Skeletal muscle satellite cell (primary cell): ENCODE measurements around the gene PLK2. TPM values are rescaled to one million over a fixed set of nuclear protein-coding genes. Genes with fewer than 3 reads are reported as not detected.

Experiments
- H3K27me3 ChIP-seq: 2 replicates; pipeline ENCODE4 v1.7.0; 2013; ENCODE audit warnings: low read length; ENCODE audit not compliant: control insufficient read depth, insufficient read depth
- H3K36me3 ChIP-seq: 2 replicates; pipeline ENCODE4 v1.7.0; 2013; ENCODE audit warnings: mild to moderate bottlenecking, control low read depth, low read length; ENCODE audit not compliant: insufficient read depth
- H3K4me1 ChIP-seq: 2 replicates; pipeline ENCODE4 v1.7.0; 2013; ENCODE audit warnings: low read length; ENCODE audit not compliant: control insufficient read depth, insufficient read depth
- H3K4me2 ChIP-seq: 2 replicates; pipeline ENCODE4 v1.7.0; 2013; ENCODE audit warnings: mild to moderate bottlenecking, low read length
- H3K4me3 ChIP-seq: 2 replicates; pipeline ENCODE4 v1.7.0; 2013; ENCODE audit warnings: low read length
- H3K9ac ChIP-seq: 2 replicates; pipeline ENCODE4 v1.7.0; 2013; ENCODE audit warnings: mild to moderate bottlenecking, low read depth, low read length, moderate library complexity
- H3K9me3 ChIP-seq: replicated peaks from 2 replicates; pipeline ENCODE4 v1.7.0; 2013; ENCODE audit warnings: mild to moderate bottlenecking, control low read depth, low read length
- total RNA-seq: library from RNA; depleted of rRNA; stranded (reverse); fragments of >200 nt; gene quantifications from 2 replicates; pipeline ENCODE4 v1.2.3, GENCODE V29; 2012; rRNA removed

The PLK2 gene
- total RNA-seq, result 59.0 and 81.9 TPM in 2 replicates

DNA sequence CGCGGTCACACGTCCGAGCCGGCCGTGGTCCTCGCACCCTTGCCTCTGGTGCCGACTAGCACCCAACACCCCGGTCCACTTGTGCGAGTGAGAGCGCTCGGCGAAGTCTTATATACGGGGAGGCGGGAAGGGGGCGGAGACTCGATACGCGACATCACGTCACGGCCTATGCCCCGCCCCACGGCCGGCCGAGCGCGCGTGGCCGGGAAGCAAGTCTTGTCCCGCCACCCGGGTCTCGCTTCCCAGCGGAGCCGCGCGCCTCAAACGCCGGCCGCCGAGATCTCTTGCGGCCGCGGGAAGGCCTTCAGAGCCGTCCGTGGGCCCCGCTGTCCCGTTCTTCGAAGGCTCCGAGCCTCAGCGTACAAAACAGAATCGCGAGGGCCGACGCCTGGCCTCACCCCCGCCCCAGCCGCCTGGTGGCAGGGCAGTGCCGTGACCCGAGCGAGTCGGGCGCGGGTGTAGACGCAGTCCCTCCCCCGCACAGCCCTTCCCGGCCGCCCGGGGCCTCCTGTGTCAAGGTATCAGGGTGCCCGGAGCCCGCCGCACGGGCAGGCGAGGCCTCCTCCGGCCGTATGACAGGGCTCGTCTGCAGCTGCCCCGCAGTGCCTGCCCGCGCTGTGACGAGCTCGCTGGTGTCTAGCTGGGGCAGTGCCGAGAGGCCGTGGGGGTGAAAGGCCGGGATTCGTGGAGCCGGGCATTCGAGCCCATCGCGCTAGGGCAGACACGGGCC, at the start of gene PLK2:
PLK2 (minus strand) TSS at position 85 of the 730 bp plus-strand sequence. CDS start 127 bp downstream, outside the sequence.
- Histone ChIP-seq H3K36me3 (peaks cover 36% of the 10 kb centered on the region), H3K27me3 (no peaks in the 10 kb centered on the region), H3K9me3 (no peaks in the 10 kb centered on the region), H3K4me3 (peak within 1 kb of the TSS; percentile 75), H3K4me2 (peak within 1 kb of the TSS; percentile 98), H3K9ac (peak within 1 kb of the TSS; percentile 97), H3K4me1 (peaks cover 24% of the 10 kb centered on the region)

- no peak overlapping the region for H3K4me3 ChIP-seq
- H3K36me3 ChIP-seq, result no peaks in the 10 kb centered on the region
- no peaks in the 10 kb centered on the region for H3K4me1 ChIP-seq
- no peaks in the 10 kb centered on the region for H3K9me3 ChIP-seq
- H3K9ac ChIP-seq, result no peak overlapping the region
- H3K27me3 ChIP-seq, result peaks cover 29% of the 10 kb centered on the region
- no peak overlapping the region for H3K4me2 ChIP-seq
Observed at GRCh38 chr5:58507715-58508114, 47.8 kb upstream of the PLK2 start.

GRCh38 chr5:58505971-58506640, 46.2 kb upstream of the PLK2 start:
- Histone ChIP-seq H3K9ac (no peak overlapping the region), H3K4me1 (no peaks in the 10 kb centered on the region), H3K4me3 (no peak overlapping the region), H3K4me2 (no peak overlapping the region), H3K27me3 (peaks cover 29% of the 10 kb centered on the region), H3K36me3 (no peaks in the 10 kb centered on the region), H3K9me3 (no peaks in the 10 kb centered on the region)

- H3K4me1 ChIP-seq, result no peaks in the 10 kb centered on the region
- no peak overlapping the region for H3K9ac ChIP-seq
Observed at GRCh38 chr5:58505502-58505901, 45.6 kb upstream of the PLK2 start.

DNA sequence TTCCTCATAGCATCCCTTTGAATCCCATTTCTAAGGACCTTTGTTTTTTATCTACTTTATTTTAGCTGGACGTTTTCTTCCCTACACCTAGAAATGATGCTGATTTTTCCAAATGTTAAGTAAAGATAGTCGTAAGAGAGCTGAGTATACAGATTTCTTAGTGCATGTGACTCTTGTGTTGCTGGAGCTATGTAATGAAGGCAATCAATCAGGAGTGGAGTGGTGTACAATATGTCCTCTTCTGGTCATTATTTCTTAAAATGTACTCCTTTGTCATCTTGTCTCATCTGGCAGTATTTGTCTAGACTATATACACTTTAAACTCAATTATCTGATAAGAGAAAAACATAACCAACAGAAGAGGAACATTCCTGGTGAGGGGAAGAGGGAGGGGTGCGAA, 44.9 kb upstream of the PLK2 start:
- Histone ChIP-seq H3K4me2 (no peak overlapping the region), H3K4me3 (no peak overlapping the region), H3K9me3 (no peaks in the 10 kb centered on the region), H3K9ac (no peak overlapping the region), H3K36me3 (no peaks in the 10 kb centered on the region), H3K27me3 (peaks cover 27% of the 10 kb centered on the region), H3K4me1 (no peaks in the 10 kb centered on the region)

More at GRCh38 chr5:58505502-58505901, 45.6 kb upstream of the PLK2 start:
- Histone ChIP-seq H3K9me3 (no peaks in the 10 kb centered on the region), H3K4me2 (no peak overlapping the region), H3K36me3 (no peaks in the 10 kb centered on the region), H3K27me3 (peaks cover 29% of the 10 kb centered on the region), H3K4me3 (no peak overlapping the region)

DNA sequence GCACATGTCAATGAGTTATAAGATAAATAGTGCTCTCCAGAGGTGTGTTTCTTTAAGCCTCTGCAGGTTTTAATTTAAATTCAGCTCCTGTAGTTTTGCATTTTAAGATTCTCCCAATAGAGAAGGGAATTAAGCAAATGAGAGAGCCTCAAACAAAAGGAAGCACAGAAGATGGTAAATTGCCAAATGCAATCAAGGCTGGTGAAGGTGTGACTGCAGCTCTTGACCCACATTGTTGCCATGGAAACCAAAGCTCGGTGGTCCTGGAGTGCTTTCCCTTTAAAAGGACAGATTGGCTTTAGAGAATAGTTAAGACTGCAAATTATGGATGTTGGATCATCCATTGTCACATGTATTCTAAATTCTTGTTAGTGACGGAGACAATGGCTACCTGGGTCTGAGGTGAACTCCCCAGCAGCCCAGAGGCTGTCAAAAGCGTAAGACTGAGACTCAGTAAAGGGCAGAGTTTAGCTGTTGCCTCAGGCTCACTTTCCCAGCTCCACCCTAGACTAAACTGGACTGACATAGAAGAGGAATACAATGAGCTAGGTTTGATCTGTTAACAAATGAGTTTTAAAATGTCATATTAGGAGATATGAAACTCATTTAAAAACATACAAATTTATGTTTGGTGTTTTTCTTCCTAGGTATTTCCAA, 43.6 kb upstream of the PLK2 start:
- Histone ChIP-seq H3K27me3 (peaks cover 37% of the 10 kb centered on the region), H3K4me3 (no peak overlapping the region), H3K4me2 (no peak overlapping the region), H3K4me1 (no peaks in the 10 kb centered on the region), H3K9ac (no peak overlapping the region), H3K9me3 (no peaks in the 10 kb centered on the region), H3K36me3 (no peaks in the 10 kb centered on the region)

DNA sequence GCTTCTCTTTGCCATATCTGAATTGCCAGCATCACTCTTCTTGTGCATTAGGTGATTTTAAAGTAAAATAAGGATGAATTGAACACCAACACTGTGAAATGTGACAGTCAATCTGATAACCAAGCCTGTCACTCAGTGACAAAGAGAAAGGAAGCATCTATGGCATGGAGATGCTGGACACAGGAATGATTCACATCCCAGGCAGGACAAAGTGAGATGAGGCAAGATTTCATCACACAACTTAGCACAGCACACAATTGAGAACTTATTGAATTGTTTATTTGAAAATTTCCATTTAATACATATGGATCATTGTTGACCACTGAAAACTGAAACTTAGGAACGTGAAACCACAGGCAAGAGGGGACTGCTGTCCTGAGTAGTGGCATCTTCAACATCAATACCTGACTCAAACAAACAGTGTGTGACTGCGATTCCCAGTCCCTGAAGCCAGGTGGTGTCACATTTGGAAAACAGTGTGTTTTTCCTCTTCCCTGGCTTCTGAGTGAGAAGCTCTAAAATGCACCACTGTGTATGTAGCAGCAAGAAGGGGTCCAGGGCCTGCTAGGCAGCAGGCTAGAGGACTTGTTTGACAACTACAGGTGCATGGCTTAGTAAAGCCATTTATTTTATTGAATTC, 42.0 kb upstream of the PLK2 start:
- no peaks in the 10 kb centered on the region for H3K36me3 ChIP-seq
- no peak overlapping the region for H3K4me3 ChIP-seq
- no peaks in the 10 kb centered on the region for H3K4me1 ChIP-seq
- peaks cover 30% of the 10 kb centered on the region for H3K27me3 ChIP-seq
- no peaks in the 10 kb centered on the region for H3K9me3 ChIP-seq
- H3K4me2 ChIP-seq, result no peak overlapping the region
- H3K9ac ChIP-seq, result no peak overlapping the region

- no peak overlapping the region for H3K9ac ChIP-seq
Observed at GRCh38 chr5:58499941-58500340, 40.1 kb upstream of the PLK2 start.

GRCh38 chr5:58499231-58499630, 39.3 kb upstream of the PLK2 start:
- H3K4me3 ChIP-seq, result no peak overlapping the region
- H3K4me2 ChIP-seq, result no peak overlapping the region
- no peaks in the 10 kb centered on the region for H3K36me3 ChIP-seq
- no peaks in the 10 kb centered on the region for H3K9me3 ChIP-seq
- H3K9ac ChIP-seq, result no peak overlapping the region
- peaks cover 47% of the 10 kb centered on the region for H3K27me3 ChIP-seq
- H3K4me1 ChIP-seq, result no peaks in the 10 kb centered on the region

More at GRCh38 chr5:58499941-58500340, 40.1 kb upstream of the PLK2 start:
- Histone ChIP-seq H3K9me3 (no peaks in the 10 kb centered on the region), H3K27me3 (peaks cover 42% of the 10 kb centered on the region), H3K36me3 (no peaks in the 10 kb centered on the region), H3K4me3 (no peak overlapping the region), H3K4me1 (no peaks in the 10 kb centered on the region), H3K4me2 (no peak overlapping the region)

- no peak overlapping the region for H3K9ac ChIP-seq
- H3K27me3 ChIP-seq, result peaks cover 45% of the 10 kb centered on the region
- no peaks in the 10 kb centered on the region for H3K9me3 ChIP-seq
- no peak overlapping the region for H3K4me2 ChIP-seq
- no peaks in the 10 kb centered on the region for H3K36me3 ChIP-seq
- no peaks in the 10 kb centered on the region for H3K4me1 ChIP-seq
- no peak overlapping the region for H3K4me3 ChIP-seq
Observed at GRCh38 chr5:58498340-58498942, 38.6 kb upstream of the PLK2 start.

- no peaks in the 10 kb centered on the region for H3K9me3 ChIP-seq
- H3K4me2 ChIP-seq, result no peak overlapping the region
- no peak overlapping the region for H3K9ac ChIP-seq
- H3K4me1 ChIP-seq, result no peaks in the 10 kb centered on the region
- peaks cover 41% of the 10 kb centered on the region for H3K27me3 ChIP-seq
- H3K4me3 ChIP-seq, result no peak overlapping the region
- H3K36me3 ChIP-seq, result no peaks in the 10 kb centered on the region
Observed at GRCh38 chr5:58497921-58498320, 38.0 kb upstream of the PLK2 start.
